Calu3 (cell line): ENCODE measurements around the gene GTPBP3. TPM values are rescaled to one million over a fixed set of nuclear protein-coding genes. Genes with fewer than 3 reads are reported as not detected.
A peak's percentile ranks its signal among the peaks of the same experiment; 100 is the strongest.

ENCODE experiments used
- BruUV-seq: library from RNA; stranded (reverse); fragments of 400-500 nt; replicated peaks from 2 replicates; lab custom pipeline; 2021; lab: Mats Ljungman, UMichigan
- CTCF ChIA-PET: fragments of 300-600 bp; sonication (Branson Sonifier 250); formaldehyde crosslinking; loops from one replicate; lab custom pipeline; 2022; ENCODE audit warnings: antibody characterized with exemption; lab: Charles Lee
- DNase-seq: peaks from one replicate; pipeline ENCODE4 v3.0.0; 2022
- H3K27ac Mint-ChIP-seq: one replicate; pipeline ENCODE4 v1.8.0; 2022; ENCODE audit warnings: mixed read lengths; ENCODE audit not compliant: unreplicated experiment
- H3K27me3 Mint-ChIP-seq: one replicate; pipeline ENCODE4 v1.8.0; 2022; ENCODE audit warnings: mixed read lengths; ENCODE audit not compliant: unreplicated experiment
- H3K36me3 Mint-ChIP-seq: one replicate; pipeline ENCODE4 v1.8.0; 2022; ENCODE audit warnings: mild to moderate bottlenecking, moderate library complexity, mixed read lengths; ENCODE audit not compliant: insufficient read depth, unreplicated experiment
- H3K4me1 Mint-ChIP-seq: one replicate; pipeline ENCODE4 v1.8.0; 2022; ENCODE audit warnings: mild to moderate bottlenecking, low read depth, mixed read lengths; ENCODE audit not compliant: unreplicated experiment
- H3K4me3 Mint-ChIP-seq: one replicate; pipeline ENCODE4 v1.8.0; 2022; ENCODE audit warnings: mild to moderate bottlenecking, low read depth, moderate library complexity, mixed read lengths; ENCODE audit not compliant: unreplicated experiment
- H3K9me3 Mint-ChIP-seq: one replicate; pipeline ENCODE4 v1.8.0; 2022; ENCODE audit warnings: low read depth, mixed read lengths; ENCODE audit not compliant: unreplicated experiment
- CTCF ChIP-seq: fragments of 200-600 bp; IDR thresholded peaks from one replicate; pipeline ENCODE4 v1.8.0; 2022; ENCODE audit warnings: antibody characterized with exemption; ENCODE audit not compliant: unreplicated experiment
- intact Hi-C: fragments of 100-400 bp; cut with micrococcal nuclease; formaldehyde crosslinking; loops from one replicate; pipeline ENCODE4 v1.10.0; 2022; ENCODE audit not compliant: unreplicated experiment
- total RNA-seq: library from RNA; stranded (reverse); gene quantifications from 2 replicates; pipeline ENCODE4 v1.2.3, GENCODE V29; 2022

Gene GTPBP3
- total RNA-seq, 1 experiment from 2014 or later: 40.9 TPM

GRCh38 chr19:17389957-17390664, 52.8 kb downstream of the GTPBP3 start:
- DNase-seq: no peak
- H3K9me3 Mint-ChIP-seq: no peaks in the 10 kb centered on the region
- H3K27me3 Mint-ChIP-seq: peaks cover 12% of the 10 kb centered on the region
- no TSS peak for BruUV-seq
- no peak overlapping the region for H3K27ac Mint-ChIP-seq
- no peak for TF ChIP-seq CTCF
- H3K4me1 Mint-ChIP-seq: no peaks in the 10 kb centered on the region
- CTCF ChIA-PET: interaction anchor here (0.7 kb wide), 1 partner anchor 475 kb away, joined by 4 read pairs; no protein-coding TSS in a partner anchor
- intact Hi-C loops: no loop called here
- no peak overlapping the region for H3K4me3 Mint-ChIP-seq
- H3K36me3 Mint-ChIP-seq: no peaks in the 10 kb centered on the region

DNA sequence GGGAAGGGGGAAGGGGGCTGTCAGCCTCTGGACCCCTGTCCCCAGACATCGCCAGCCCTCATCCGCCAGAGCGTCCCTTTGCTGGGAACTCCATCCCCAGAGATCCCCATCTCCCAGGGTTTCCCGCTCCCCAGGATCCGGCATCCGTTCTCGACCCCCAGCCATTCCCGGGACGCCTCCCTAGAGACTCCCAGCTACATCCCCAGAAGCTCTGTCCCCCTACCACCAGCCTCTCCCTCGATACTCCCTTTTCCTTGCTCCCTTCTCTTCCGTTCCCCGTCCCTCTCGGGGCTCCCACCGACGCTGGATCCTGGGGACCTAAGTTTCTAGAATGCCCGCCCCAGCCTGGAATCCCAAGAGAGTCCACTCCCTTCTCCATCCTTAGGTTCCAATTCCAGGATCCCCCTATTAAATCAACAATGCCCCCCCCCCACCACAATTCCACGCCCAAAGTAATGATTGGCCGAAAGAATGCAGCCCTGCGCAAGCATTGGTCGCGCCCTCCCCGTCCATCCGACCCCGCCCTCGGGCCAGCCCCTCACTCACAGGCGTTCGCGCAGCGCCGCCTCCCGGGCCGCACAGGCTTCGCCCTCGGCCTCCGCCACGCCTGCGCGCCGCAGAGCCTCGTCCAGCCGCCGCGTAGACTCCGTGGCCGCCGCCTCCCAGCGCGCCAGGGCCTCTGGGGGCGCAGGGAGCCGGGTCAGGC, 53.5 kb downstream of the GTPBP3 start:
- intact Hi-C loops: no loop called here
- BruUV-seq: no TSS peak
- peak; percentile 34 for TF ChIP-seq CTCF
- Mint-ChIP-seq H3K4me3 (peak overlapping the region; percentile 51), H3K27me3 (peaks cover 12% of the 10 kb centered on the region), H3K36me3 (no peaks in the 10 kb centered on the region), H3K4me1 (no peaks in the 10 kb centered on the region), H3K9me3 (no peaks in the 10 kb centered on the region), H3K27ac (no peak overlapping the region)
- CTCF ChIA-PET: interaction anchor here (0.7 kb wide), 1 partner anchor 474 kb away, joined by 4 read pairs; no protein-coding TSS in a partner anchor
- peak; percentile 86 for DNase-seq

GRCh38 chr19:17391371-17392151, 54.2 kb downstream of the GTPBP3 start:
- Mint-ChIP-seq H3K4me1 (no peaks in the 10 kb centered on the region), H3K4me3 (peak overlapping the region; percentile 51), H3K27me3 (peaks cover 12% of the 10 kb centered on the region), H3K36me3 (no peaks in the 10 kb centered on the region), H3K9me3 (no peaks in the 10 kb centered on the region), H3K27ac (no peak overlapping the region)
- no TSS peak for BruUV-seq
- intact Hi-C loops: no loop called here
- no peak for DNase-seq
- CTCF ChIA-PET: no interaction called here
- TF ChIP-seq CTCF: no peak

Other genes starting within 250 kb of the GTPBP3 start
- gene USE1, start 122.2 kb upstream of the GTPBP3 start, total RNA-seq: 10.7 and 11.8 TPM in 2 replicates
- gene OCEL1, start 111.3 kb upstream of the GTPBP3 start, total RNA-seq: 12.1 and 12.2 TPM in 2 replicates
- gene NR2F6, start 91.6 kb upstream of the GTPBP3 start, total RNA-seq: 33.5 and 34.6 TPM in 2 replicates
- gene USHBP1, start 72.8 kb upstream of the GTPBP3 start, total RNA-seq: 0.10 and 0.26 TPM in 2 replicates
- gene BABAM1, start 70.1 kb upstream of the GTPBP3 start, total RNA-seq: 72.9 and 75.2 TPM in 2 replicates
- 0.32 and 0.66 TPM in 2 replicates for gene ANKLE1, start 55.7 kb upstream of the GTPBP3 start, total RNA-seq
- gene ABHD8, start 34.1 kb upstream of the GTPBP3 start, total RNA-seq: 6.0 and 6.2 TPM in 2 replicates
- 37.9 and 38.4 TPM in 2 replicates for gene MRPL34, start 31.7 kb upstream of the GTPBP3 start, total RNA-seq
- 50.8 and 54.9 TPM in 2 replicates for gene DDA1, start 28.0 kb upstream of the GTPBP3 start, total RNA-seq
- 9.6 and 10.5 TPM in 2 replicates for gene ANO8, start 2.7 kb upstream of the GTPBP3 start, total RNA-seq
- not detected in 2 replicates for gene PLVAP, start 39.8 kb downstream of the GTPBP3 start, total RNA-seq
- gene CCDC194, start 56.6 kb downstream of the GTPBP3 start, total RNA-seq: not detected in 2 replicates
- gene BST2, start 68.1 kb downstream of the GTPBP3 start, total RNA-seq: 0.94 and 10.4 TPM in 2 replicates
- gene MVB12A, start 82.5 kb downstream of the GTPBP3 start, total RNA-seq: 35.6 and 41.1 TPM in 2 replicates
- gene TMEM221, start 111.1 kb downstream of the GTPBP3 start, total RNA-seq: 0.32 and 0.59 TPM in 2 replicates
- not detected in 2 replicates for gene NXNL1, start 123.4 kb downstream of the GTPBP3 start, total RNA-seq
- 42.5 and 47.3 TPM in 2 replicates for gene SLC27A1, start 133.0 kb downstream of the GTPBP3 start, total RNA-seq
- gene PGLS, start 174.1 kb downstream of the GTPBP3 start, total RNA-seq: 75.5 and 78.1 TPM in 2 replicates
- gene COLGALT1, start 218.1 kb downstream of the GTPBP3 start, total RNA-seq: 69.8 and 79.1 TPM in 2 replicates